Thyroid gland (tissue), 4 donors: Measurements from ENCODE around the gene SETBP1. TPM values are rescaled to one million over a fixed set of nuclear protein-coding genes. Genes with fewer than 3 reads are reported as not detected.
"Not testable (repeated sequence)": the region's sequence is repeated elsewhere in the genome, so short reads cannot be mapped to it uniquely, and the experiment has no call there.

ENCODE experiments used
- DNase-seq, 2 donors: peaks; one replicate each; pipeline ENCODE4 v3.0.0-alpha.2; 2019
- H3K27ac ChIP-seq, 3 donors: fragments of 200-600 bp; sonication (generic); 1 replicate in 2 of 3; 2 replicates in 1 of 3; pipeline ENCODE4 v1.5.1; 2016 to 2019; ENCODE audit warnings: mild to moderate bottlenecking in 1 of 3, moderate library complexity in 1 of 3
- H3K27me3 ChIP-seq: fragments of 200-600 bp; sonication (generic); one replicate; pipeline ENCODE4 v1.5.1; 2019
- H3K36me3 ChIP-seq, 2 donors: fragments of 200-600 bp; sonication (generic); one replicate each; pipeline ENCODE4 v1.5.1; 2016 to 2019
- H3K4me1 ChIP-seq, 2 donors: fragments of 200-600 bp; sonication (generic); one replicate each; pipeline ENCODE4 v1.5.1; 2017 to 2019
- H3K4me3 ChIP-seq, 3 donors: fragments of 200-600 bp; sonication (generic); replicated peaks in 1 of 3; 1 replicate in 2 of 3; 2 replicates in 1 of 3; pipeline ENCODE4 v1.5.1; 2016; ENCODE audit warnings: mild to moderate bottlenecking in 1 of 3
- H3K9me3 ChIP-seq: fragments of 200-600 bp; sonication (generic); one replicate; pipeline ENCODE4 v1.5.1; 2017
- POLR2A ChIP-seq, 2 donors: fragments of 450-650 bp; IDR thresholded peaks; one replicate each; pipeline ENCODE4 v1.6.1; 2017; ENCODE audit warnings: antibody characterized with exemption in 2 of 2, mild to moderate bottlenecking in 2 of 2, moderate library complexity in 1 of 2
- WGBS, 2 donors: methylation state at CpG; one replicate each; pipeline ENCODE4 v1.1.5; 2017; 5-methylcytosine and 5-hydroxymethylcytosine counted together
- intact Hi-C: fragments of 100-400 bp; cut with DNase I; formaldehyde crosslinking; loops from one replicate; pipeline ENCODE4 v1.15.1; 2023
- total RNA-seq, 4 donors: library from RNA; depleted of rRNA; stranded (reverse); fragments of >200 nt; gene quantifications; one replicate each; pipeline ENCODE4 v1.2.3, GENCODE V29; 2016
- TF ChIP-seq, protein P1 (sequence below), 6 experiments: fragments of 200-600 bp in 3 of 6; fragments of 450-650 bp in 3 of 6; sonication (generic) in 3 of 6; IDR thresholded peaks; one replicate each; pipeline ENCODE4 v1.5.1; 2016 to 2019; ENCODE audit warnings: antibody characterized with exemption in 6 of 6, mild to moderate bottlenecking in 2 of 6, inconsistent platforms in 1 of 6, moderate library complexity in 1 of 6

SETBP1 gene
- total RNA-seq, 4 donors from 2014 or later, result 32.1 to 72.0 (median 42.0) TPM

DNA sequence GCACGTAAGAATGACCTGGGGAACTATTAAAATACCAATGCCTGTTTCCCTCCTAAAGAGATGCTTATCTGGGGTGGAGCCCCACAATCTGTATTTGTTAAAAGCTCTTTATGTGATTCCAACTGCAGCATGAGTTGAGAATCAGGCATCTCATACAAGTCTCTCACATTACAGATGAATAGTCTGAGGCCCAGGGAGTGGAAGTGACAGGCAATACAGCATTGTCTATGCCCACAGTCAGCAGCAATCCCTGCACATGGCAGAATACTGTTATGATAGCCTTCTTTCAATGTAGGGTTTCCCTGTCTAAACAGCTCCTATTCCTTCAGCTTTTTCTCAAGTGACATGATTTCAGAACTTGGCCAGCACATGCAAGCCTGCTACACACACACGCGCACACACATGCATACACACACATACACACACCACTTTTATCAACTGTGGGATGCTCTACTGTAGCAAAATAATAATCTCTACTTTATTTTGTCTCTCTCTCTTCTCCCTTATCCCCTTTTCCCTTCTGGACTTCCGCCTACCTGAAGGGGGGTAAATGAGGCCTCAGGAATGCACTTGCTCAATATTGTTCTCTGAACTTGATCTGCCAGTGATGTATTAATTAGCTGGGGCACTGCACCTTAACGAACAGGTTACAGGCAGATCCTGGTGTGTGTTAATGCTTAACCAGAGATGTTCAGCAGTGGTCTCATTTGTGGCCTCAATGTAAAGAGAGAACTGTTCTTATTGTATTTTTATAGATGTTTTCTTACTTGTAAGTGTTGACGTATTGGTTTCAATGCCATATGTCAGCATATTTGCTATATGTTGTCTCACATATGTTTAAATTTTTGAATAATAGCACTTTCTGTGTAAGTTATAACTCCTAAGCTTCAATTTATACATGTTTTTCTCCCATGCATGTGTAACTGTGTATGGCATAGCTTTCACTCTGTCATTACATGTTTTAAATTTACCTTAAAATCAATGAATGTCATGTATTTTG is 116.0 kb downstream of the SETBP1 start:
- WGBS, 2 donors, result 88 to 90% methylated on average over 6 of the region's 6 CpGs
- Histone ChIP-seq H3K4me1 (peaks cover 16 to 21% of the 10 kb centered on the region in 2 donors), H3K27ac (no peak overlapping the region), H3K36me3 (no peaks in the 10 kb centered on the region), H3K27me3 (no peaks in the 10 kb centered on the region), H3K9me3 (no peaks in the 10 kb centered on the region), H3K4me3 (no peak overlapping the region)
- no peak for TF ChIP-seq POLR2A (IDR thresholded peaks at IDR 0.05)
- TF ChIP-seq, protein P1, sequence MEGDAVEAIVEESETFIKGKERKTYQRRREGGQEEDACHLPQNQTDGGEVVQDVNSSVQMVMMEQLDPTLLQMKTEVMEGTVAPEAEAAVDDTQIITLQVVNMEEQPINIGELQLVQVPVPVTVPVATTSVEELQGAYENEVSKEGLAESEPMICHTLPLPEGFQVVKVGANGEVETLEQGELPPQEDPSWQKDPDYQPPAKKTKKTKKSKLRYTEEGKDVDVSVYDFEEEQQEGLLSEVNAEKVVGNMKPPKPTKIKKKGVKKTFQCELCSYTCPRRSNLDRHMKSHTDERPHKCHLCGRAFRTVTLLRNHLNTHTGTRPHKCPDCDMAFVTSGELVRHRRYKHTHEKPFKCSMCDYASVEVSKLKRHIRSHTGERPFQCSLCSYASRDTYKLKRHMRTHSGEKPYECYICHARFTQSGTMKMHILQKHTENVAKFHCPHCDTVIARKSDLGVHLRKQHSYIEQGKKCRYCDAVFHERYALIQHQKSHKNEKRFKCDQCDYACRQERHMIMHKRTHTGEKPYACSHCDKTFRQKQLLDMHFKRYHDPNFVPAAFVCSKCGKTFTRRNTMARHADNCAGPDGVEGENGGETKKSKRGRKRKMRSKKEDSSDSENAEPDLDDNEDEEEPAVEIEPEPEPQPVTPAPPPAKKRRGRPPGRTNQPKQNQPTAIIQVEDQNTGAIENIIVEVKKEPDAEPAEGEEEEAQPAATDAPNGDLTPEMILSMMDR (IDR thresholded peaks at IDR 0.05), result no peak
- intact Hi-C loops, result no loop called here
- DNase-seq, result no peak

DNA sequence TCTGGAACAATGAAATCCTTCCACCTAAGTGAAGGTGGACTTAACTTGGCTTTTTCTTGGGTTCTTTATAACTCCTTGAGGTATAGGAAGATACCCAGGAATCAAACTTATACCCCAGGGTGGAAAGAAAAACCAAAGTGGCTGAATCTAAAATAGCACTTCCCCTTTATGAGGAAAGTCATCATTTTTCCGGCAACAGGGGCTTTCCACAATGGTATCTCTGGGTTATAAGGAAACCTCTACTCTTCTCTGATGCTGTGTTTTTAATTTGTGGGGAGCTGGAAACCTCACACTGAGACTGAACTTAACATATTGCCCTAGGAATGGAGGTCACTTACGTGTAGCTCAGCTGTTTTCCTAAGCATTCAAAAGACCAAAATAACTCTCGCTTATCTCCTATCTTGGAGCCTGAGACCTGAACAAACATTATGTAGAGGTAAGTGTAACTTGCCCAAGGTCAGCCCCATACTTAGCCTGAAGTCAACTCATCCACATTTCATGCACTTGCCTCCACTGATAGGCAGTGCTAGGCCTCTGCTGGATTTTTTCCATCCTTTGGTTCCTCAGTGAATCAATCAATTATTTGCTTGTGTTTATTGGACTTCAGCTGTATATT is 117.9 kb downstream of the SETBP1 start:
- Histone ChIP-seq H3K27me3 (no peaks in the 10 kb centered on the region), H3K9me3 (no peaks in the 10 kb centered on the region), H3K27ac (no peak overlapping the region), H3K4me1 (peaks cover 0 to 4% of the 10 kb centered on the region in 2 donors), H3K36me3 (no peaks in the 10 kb centered on the region), H3K4me3 (no peak overlapping the region)
- no peak for DNase-seq
- intact Hi-C loops, result no loop called here
- WGBS, 2 donors, result 74 to 80% methylated on average over 3 of the region's 3 CpGs
- TF ChIP-seq POLR2A (IDR thresholded peaks at IDR 0.05), result no peak
- TF ChIP-seq, protein P1 (IDR thresholded peaks at IDR 0.05), result no peak

DNA sequence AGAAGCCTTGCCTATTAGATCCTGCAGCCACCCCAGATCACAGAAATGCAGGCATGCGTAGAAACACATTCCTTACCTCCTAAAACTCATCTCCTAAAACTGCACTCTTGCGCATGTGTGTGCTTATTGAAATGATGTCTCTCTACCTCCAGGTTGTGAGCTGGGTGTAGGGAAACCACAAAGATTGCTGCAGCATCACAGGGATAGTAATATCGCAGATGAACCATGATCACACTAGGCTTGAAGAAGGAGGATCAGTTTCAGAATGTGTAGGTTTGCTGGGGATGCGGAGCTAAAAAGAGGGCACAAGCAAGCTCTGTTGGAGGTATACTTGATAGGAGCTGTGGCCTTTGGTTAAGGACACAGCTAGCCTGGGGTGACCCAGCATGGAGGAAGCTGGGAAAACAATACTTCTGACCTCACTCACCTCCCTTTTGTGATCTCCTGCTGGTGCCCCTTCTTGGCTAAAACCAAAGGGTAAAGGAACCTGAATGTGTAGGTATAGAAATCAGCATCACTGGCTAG is 118.8 kb downstream of the SETBP1 start:
- Histone ChIP-seq H3K4me1 (peaks cover 0 to 8% of the 10 kb centered on the region in 2 donors), H3K9me3 (no peaks in the 10 kb centered on the region), H3K36me3 (no peaks in the 10 kb centered on the region), H3K4me3 (no peak overlapping the region), H3K27ac (no peak overlapping the region), H3K27me3 (no peaks in the 10 kb centered on the region)
- no peak for TF ChIP-seq POLR2A (IDR thresholded peaks at IDR 0.05)
- TF ChIP-seq, protein P1 (IDR thresholded peaks at IDR 0.05), result no peak
- 96 to 98% methylated on average over 4 of the region's 4 CpGs for WGBS, 2 donors
- no peak for DNase-seq
- intact Hi-C loops, result no loop called here

DNA sequence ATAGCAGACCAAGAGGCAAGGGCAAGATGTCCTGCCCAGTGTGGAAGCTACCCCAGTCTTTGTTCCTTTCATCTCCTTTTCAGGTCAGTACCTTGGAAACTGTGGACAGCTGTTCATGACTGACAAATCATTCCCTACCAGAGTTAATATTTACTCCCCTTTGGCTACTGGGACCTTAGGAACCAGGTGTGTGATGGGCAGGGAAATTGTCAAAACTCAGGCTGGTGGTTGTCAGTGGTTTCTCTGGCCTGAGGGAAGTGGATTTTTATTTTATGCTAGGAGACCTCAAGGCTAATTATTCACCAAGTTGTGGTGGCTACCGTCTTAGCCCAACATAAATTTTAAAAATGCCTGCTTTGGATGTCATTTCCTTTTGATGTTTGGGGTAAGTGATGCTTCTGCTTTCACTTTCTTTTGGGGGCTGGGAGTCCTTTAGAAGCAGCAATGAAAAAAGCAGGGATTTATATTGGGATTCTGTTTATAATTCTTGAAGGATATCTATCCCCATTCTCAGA is 119.3 kb downstream of the SETBP1 start:
- Histone ChIP-seq H3K4me3 (no peak overlapping the region), H3K27me3 (no peaks in the 10 kb centered on the region), H3K27ac (no peak overlapping the region), H3K9me3 (no peaks in the 10 kb centered on the region), H3K36me3 (no peaks in the 10 kb centered on the region), H3K4me1 (peaks cover 0 to 8% of the 10 kb centered on the region in 2 donors)
- DNase-seq, result no peak
- WGBS, 2 donors, result 55 to 75% methylated on average over 1 of the region's 1 CpG
- TF ChIP-seq, protein P1 (IDR thresholded peaks at IDR 0.05), result no peak
- no peak for TF ChIP-seq POLR2A (IDR thresholded peaks at IDR 0.05)
- intact Hi-C loops, result no loop called here

DNA sequence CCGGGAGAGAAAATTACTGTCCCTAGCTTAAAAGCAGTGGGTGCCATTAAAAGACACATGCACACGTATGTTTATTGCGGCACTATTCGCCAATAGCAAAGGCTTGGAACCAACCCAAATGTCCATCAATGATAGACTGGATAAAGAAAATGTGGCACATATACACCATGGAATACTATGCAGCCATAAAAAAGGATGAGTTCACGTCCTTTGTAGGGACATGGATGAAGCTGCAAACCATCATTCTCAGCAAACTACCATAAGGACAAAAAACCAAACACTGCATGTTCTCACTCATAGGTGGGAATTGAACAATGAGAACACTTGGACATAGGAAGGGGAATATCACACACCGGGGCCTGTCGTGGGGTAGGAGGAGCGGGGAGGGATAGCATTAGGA is 120.1 kb downstream of the SETBP1 start:
- H3K4me1 ChIP-seq, intact Hi-C loops, H3K27me3 ChIP-seq, H3K4me3 ChIP-seq, DNase-seq, H3K9me3 ChIP-seq, H3K36me3 ChIP-seq, H3K27ac ChIP-seq: not testable (repeated sequence)
- 96 to 97% methylated on average over 8 of the region's 8 CpGs for WGBS, 2 donors
